VCaP (cell line): ENCODE data around the gene FAM193B.
"Not testable (repeated sequence)": the region's sequence is repeated elsewhere in the genome, so short reads cannot be mapped to it uniquely, and the experiment has no call there.

Experiments used
- H3K27ac ChIP-seq: fragments of 450-650 bp; 2 replicates; pipeline ENCODE4 v1.5.1; 2017
- TF ChIP-seq, protein P1 (sequence below): fragments of 450-650 bp; conservative IDR thresholded peaks from 2 replicates; pipeline ENCODE4 v1.5.1; 2017; ENCODE audit warnings: mild to moderate bottlenecking, moderate library complexity

Gene FAM193B

DNA sequence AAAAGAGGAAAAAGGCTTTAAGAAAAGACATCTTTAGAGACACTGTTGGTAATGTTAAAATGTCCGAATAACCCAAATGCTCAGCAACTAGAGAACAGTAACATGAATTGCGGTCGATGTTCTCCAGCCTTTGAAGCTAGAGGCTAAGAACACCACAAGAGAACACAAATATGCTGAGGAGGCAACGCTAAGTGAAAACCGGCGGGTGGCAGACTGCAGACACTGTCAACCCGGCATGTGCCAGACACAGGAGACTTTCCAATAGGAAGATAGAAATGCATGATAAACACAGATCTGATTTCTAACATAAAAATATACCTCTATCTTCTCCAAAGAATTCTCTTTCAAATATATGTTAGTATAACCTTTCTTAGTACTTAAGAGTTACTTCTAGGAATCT, 19.2 kb downstream of the FAM193B start:
- TF ChIP-seq, protein P1, sequence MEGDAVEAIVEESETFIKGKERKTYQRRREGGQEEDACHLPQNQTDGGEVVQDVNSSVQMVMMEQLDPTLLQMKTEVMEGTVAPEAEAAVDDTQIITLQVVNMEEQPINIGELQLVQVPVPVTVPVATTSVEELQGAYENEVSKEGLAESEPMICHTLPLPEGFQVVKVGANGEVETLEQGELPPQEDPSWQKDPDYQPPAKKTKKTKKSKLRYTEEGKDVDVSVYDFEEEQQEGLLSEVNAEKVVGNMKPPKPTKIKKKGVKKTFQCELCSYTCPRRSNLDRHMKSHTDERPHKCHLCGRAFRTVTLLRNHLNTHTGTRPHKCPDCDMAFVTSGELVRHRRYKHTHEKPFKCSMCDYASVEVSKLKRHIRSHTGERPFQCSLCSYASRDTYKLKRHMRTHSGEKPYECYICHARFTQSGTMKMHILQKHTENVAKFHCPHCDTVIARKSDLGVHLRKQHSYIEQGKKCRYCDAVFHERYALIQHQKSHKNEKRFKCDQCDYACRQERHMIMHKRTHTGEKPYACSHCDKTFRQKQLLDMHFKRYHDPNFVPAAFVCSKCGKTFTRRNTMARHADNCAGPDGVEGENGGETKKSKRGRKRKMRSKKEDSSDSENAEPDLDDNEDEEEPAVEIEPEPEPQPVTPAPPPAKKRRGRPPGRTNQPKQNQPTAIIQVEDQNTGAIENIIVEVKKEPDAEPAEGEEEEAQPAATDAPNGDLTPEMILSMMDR: no peak

DNA sequence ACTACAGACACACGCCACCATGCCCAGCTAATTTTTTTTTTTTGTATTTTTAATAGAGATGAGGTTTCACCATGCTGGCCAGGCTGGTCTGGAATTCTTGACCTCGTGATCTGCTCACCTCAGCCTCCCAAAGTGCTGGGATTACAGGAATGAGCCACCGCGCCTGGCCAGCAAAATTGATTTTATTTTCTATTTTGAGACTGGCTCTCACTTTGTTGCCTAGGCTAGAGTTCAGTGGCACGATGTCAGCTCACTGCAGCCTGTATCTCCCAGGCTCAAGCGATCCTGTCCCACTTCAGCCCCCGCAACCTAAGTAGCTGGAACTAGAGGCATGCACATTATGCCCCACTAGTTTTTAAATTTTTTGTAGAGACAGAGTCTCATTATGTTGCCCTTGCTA, 19.9 kb downstream of the FAM193B start:
- not testable (repeated sequence) for H3K27ac ChIP-seq

More for the DNA sequence above, 19.2 kb downstream of the FAM193B start:
- H3K27ac ChIP-seq: no peak overlapping the region

DNA sequence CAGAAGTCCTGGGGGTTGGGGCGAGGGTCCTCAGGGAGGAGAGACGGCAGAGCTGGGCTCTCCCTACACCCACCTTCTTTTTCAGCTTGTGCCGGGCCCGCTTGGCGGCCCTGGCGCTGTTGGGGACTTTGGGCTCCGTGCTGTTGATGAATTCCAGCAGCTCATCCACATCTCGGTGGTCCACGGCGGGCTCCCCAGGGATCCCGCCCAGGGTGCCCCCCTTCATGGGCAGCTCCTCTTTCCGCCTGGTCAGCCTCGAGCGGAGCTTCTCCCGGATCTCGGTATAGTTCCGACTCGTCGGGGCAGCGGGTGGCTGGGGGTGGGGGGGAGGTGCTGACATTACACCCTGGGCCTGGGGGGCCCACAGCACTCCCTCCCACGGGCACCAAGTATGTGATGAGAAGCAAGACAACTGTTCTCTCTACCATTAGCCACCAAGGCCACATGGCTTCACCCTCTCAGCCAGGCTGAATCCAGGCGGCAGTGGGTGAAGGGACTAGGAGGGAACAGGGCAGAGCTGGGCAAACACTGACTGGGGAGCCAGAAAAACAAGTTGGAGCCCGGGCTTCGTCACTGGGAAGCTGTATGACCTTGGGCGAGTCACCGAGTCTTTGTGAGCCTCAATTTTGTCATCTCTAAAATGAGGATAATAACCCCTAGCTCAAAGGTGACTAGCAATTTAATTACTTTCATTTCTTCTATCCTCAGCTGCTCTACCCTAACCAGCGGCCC, 23.0 kb downstream of the FAM193B start:
- TF ChIP-seq, protein P1: no peak

DNA sequence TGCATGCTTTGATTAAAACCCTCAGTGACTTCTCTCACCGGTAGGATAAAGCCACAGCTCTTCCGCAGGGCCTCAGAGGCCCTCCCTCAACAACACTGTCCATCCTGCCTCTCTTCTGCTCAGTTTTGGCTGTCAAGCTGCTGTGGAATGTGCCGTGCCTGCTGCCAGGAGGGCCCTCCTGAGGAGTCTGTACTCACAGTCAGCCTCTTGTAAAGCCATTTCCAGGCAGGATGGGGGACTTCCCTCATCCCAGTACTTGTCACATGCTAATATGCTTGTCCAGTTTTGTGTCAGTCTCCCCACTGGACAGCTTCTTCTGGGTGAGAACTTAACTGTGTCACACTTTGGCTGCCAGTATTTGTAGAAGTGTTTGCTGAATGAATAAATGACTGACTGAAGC, 23.7 kb downstream of the FAM193B start:
- TF ChIP-seq, protein P1: no peak
- H3K27ac ChIP-seq: no peak overlapping the region

More for the DNA sequence above, 23.0 kb downstream of the FAM193B start:
- no peak overlapping the region; the same call in 1 of the 2 replicates for H3K27ac ChIP-seq

DNA sequence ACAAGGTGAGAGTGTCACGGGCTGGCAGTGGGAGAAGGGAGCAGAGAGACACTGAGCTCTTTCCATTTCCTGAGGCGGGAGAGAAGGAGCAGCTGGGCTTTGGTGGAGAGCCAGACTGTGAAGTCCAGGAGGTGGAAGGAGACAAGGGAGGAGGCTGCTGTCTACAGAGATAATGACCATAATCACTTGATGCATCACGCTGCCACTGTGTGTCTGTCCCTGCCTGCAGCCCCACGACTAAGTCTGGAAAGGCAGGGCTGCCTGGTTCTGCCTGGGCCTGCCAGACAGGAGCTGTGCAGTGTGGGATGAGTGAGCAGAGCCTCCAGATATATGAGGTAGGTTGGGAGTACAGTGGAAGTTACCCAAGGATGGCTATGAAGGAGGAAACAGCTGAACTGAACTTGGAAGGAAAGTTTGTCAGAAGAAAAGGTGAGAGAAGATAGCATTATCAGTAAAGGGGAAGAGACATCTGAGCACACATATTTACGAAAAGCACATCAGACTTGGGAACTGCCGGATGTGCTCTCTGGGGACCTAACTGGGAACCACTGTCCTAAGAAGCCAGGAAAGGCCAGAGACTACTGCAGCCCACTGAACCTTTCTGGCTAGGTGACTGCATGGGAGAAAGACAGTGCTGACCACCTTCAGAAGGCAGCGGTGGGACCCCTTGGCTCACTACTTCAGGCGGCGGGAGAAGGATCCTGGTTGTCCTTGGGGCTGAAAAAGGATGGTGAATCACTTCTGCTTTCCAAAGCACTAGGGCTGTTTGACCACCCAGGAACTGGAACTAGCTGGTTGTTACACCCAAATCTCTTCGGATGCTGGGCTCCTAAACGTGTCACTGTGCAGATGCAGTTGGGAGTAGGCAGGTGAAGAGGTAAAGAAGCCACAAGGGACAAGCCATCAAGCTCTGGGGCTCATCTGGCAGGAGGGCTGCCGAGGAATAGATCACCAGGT, 24.8 kb downstream of the FAM193B start:
- H3K27ac ChIP-seq: no peak overlapping the region
- TF ChIP-seq, protein P1: no peak

DNA sequence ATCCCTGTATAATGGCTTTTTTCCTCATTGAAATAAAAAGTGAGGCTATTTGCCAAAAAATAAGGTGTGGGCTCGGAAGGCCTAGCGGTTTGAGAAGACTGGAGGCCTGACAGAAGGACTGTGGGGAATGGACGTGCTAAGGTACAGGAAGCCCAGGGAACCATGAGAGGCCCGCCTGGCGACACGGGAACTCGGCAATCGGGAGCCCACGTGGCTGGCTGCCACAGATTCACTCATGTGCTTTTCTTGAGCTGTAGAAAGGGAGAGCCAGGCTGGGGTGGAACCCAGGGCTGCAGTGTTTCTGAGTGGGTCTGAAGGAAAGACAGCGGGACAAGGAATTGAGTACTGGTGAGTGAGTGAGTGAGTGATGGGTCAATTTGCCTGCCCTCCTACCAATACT, 25.7 kb downstream of the FAM193B start:
- TF ChIP-seq, protein P1: no peak
- no peak overlapping the region for H3K27ac ChIP-seq

DNA sequence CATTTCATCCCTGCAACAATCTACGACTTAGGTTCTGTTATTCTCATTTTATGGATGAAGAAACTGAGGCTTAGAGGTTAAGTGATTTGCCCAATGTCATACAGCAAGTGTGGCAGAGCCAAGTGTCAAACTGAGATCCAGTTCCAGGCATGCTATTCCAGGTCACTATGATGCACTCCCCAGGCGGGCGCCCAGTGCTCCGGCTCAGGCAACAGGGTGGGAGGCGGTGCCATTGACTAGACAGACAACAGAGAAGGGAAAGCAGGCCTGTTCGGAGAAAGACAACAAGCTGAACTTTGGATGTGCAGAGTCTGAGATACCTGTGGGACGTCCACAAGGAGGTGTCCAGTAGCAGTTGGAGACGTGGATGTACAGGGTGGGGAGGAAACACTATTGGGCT, 26.8 kb downstream of the FAM193B start:
- TF ChIP-seq, protein P1: no peak
- H3K27ac ChIP-seq: no peak overlapping the region

DNA sequence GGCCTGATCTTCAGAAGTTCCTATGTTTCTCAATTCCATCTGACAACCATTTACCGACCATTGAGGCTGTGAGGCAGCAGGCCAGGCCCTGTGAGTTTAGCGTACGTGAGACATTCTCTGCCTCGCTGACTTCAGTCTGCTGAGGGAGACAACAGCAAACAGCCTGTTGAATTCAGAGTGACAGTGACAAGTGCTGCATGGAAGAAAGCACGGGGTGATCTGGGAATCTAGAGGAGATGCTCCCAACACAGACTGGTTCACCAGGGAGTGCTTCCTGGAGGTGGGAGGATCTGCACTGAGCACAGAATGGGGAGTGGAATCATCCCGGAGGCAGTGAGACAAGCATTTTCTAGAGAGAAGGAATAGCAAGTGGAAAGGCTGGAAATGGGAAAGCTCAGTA, 27.6 kb downstream of the FAM193B start:
- TF ChIP-seq, protein P1: no peak
- no peak overlapping the region for H3K27ac ChIP-seq
